GM12878 (cell line): ENCODE measurements around the gene HOMER2. TPM values are rescaled to one million over a fixed set of nuclear protein-coding genes. Genes with fewer than 3 reads are reported as not detected.

Source experiments
- ATAC-seq: fragments of 200-7000 bp; cut with Tn5 transposase; 3 replicates; pipeline ENCODE4 v1.9.1; 2020; ENCODE audit warnings: mild to moderate bottlenecking, moderate library complexity
- BruUV-seq: library from RNA; stranded (reverse); fragments of 400-500 nt; replicated peaks from 2 replicates; lab custom pipeline; 2021; lab: Mats Ljungman, UMichigan
- CTCF ChIA-PET: fragments of 300-600 bp; sonication (Branson Sonifier 250); formaldehyde crosslinking; extraction: SDS; loops from one replicate; lab custom pipeline; 2021; ENCODE audit warnings: inconsistent platforms; lab: Yijun Ruan, JAX
- POLR2A ChIA-PET: fragments of 350-600 bp; formaldehyde crosslinking; extraction: SDS; loops from one replicate; lab custom pipeline; 2021; ENCODE audit warnings: inconsistent platforms; lab: Charles Lee
- RAD21 ChIA-PET: fragments of 300-600 bp; sonication (Branson Sonifier 250); formaldehyde crosslinking; loops from one replicate; lab custom pipeline; 2023; ENCODE audit warnings: antibody characterized with exemption; ENCODE audit not compliant: unreplicated experiment; lab: Charles Lee
- SMC1A ChIA-PET: fragments of 300-600 bp; sonication (Branson Sonifier 250); formaldehyde crosslinking; loops from one replicate; lab custom pipeline; 2023; ENCODE audit not compliant: unreplicated experiment, uncharacterized antibody; lab: Charles Lee
- DNase-seq: peaks from one replicate; pipeline ENCODE4 v3.0.0-alpha.2; 2011; ENCODE audit warnings: low read depth, low spot score
- FAIRE-seq: peaks from 3 replicates; lab custom pipeline; 2011; peaks lifted over from hg19 to GRCh38; lab: Jason Lieb, UNC
- H2AFZ ChIP-seq: 2 replicates; pipeline ENCODE4 v1.6.0; 2011; ENCODE audit warnings: low read depth, low read length, control low read depth; ENCODE audit not compliant: control insufficient read depth
- H3K27ac ChIP-seq: 2 replicates; pipeline ENCODE4 v1.5.1; 2011; ENCODE audit warnings: control low read depth; ENCODE audit not compliant: control insufficient read depth, insufficient read depth
- H3K27me3 ChIP-seq, 2 experiments: replicated peaks in 1 of 2; 2 replicates each; pipeline versions ENCODE4 v1.6.0 to v1.6.1; 2011; ENCODE audit warnings: low read length in 1 of 2; ENCODE audit not compliant: control insufficient read depth in 2 of 2, insufficient read depth in 2 of 2
- H3K36me3 ChIP-seq, 2 experiments: 2 replicates each; pipeline ENCODE4 v1.5.1; 2011; ENCODE audit warnings: low read length in 1 of 2; ENCODE audit not compliant: control insufficient read depth in 2 of 2, insufficient read depth in 2 of 2
- H3K4me1 ChIP-seq: 2 replicates; pipeline ENCODE4 v1.6.1; 2011; ENCODE audit warnings: mild to moderate bottlenecking, low read length, moderate library complexity, mixed read lengths; ENCODE audit not compliant: control insufficient read depth, insufficient read depth
- H3K4me2 ChIP-seq: 2 replicates; pipeline ENCODE4 v1.6.0; 2011; ENCODE audit warnings: control low read depth; ENCODE audit not compliant: control insufficient read depth, insufficient read depth
- H3K4me3 ChIP-seq: fragments of 200-600 bp; sonication (generic); 2 replicates; pipeline ENCODE4 v1.5.1; 2016
- H3K79me2 ChIP-seq: 2 replicates; pipeline ENCODE4 v1.6.0; 2011; ENCODE audit warnings: low read length; ENCODE audit not compliant: control insufficient read depth, insufficient read depth
- H3K9ac ChIP-seq: 2 replicates; pipeline ENCODE4 v1.8.0; 2011; ENCODE audit warnings: low read length, control low read depth, mixed read lengths; ENCODE audit not compliant: control insufficient read depth, insufficient read depth
- H3K9me3 ChIP-seq: replicated peaks from 3 replicates; pipeline ENCODE4 v1.5.1; 2011; ENCODE audit warnings: mild to moderate bottlenecking, low read length; ENCODE audit not compliant: control insufficient read depth, insufficient read depth
- H4K20me1 ChIP-seq: 2 replicates; pipeline ENCODE4 v1.6.0; 2011; ENCODE audit not compliant: control insufficient read depth, insufficient read depth
- BCL11A ChIP-seq: IDR thresholded peaks from 2 replicates; pipeline ENCODE4 v1.6.1; 2011; ENCODE audit warnings: low read depth, low read length
- EGR1 ChIP-seq, 2 experiments: IDR thresholded peaks; 1 replicate in 1 of 2; 2 replicates in 1 of 2; pipeline ENCODE4 v1.6.1; 2011 to 2012; ENCODE audit warnings: low read depth in 2 of 2, low read length in 2 of 2, borderline replicate concordance in 1 of 2, mild to moderate bottlenecking in 1 of 2, moderate library complexity in 1 of 2
- FOXM1 ChIP-seq: IDR thresholded peaks from 2 replicates; pipeline ENCODE4 v1.6.1; 2012; ENCODE audit warnings: low read depth, mild to moderate bottlenecking, inconsistent platforms, low read length, moderate library complexity
- MLLT1 ChIP-seq: fragments of 450-650 bp; IDR thresholded peaks from 2 replicates; pipeline ENCODE4 v1.6.1; 2016; ENCODE audit warnings: mild to moderate bottlenecking
- MTA3 ChIP-seq: IDR thresholded peaks from 2 replicates; pipeline ENCODE4 v1.6.1; 2012; ENCODE audit warnings: low read length, inconsistent platforms, borderline replicate concordance
- RELB ChIP-seq: fragments of 450-650 bp; IDR thresholded peaks from 2 replicates; pipeline ENCODE4 v1.6.1; 2017; ENCODE audit warnings: low read depth, mild to moderate bottlenecking, moderate library complexity
- RFX5 ChIP-seq: IDR thresholded peaks from 2 replicates; pipeline ENCODE4 v1.6.1; 2011; ENCODE audit warnings: low read depth, low read length, improper control_type of control experiment
- STAT3 ChIP-seq: IDR thresholded peaks from 2 replicates; pipeline ENCODE4 v1.6.1; 2011; ENCODE audit warnings: low read depth, low read length, improper control_type of control experiment
- ZBTB4 ChIP-seq: fragments of 450-650 bp; formaldehyde crosslinking; IDR thresholded peaks from 2 replicates; pipeline ENCODE4 v1.4.0; 2022; ENCODE audit warnings: mild to moderate bottlenecking, moderate library complexity
- ZNF24 ChIP-seq: fragments of 450-650 bp; IDR thresholded peaks from 2 replicates; pipeline ENCODE4 v1.6.1; 2017; ENCODE audit warnings: antibody characterized with exemption, mild to moderate bottlenecking
- ZNF274 ChIP-seq: IDR thresholded peaks from one replicate; pipeline ENCODE4 v1.8.0; 2011; ENCODE audit not compliant: insufficient read length, insufficient read depth
- ZZZ3 ChIP-seq: IDR thresholded peaks from 2 replicates; pipeline ENCODE4 v1.6.1; 2011; ENCODE audit warnings: low read depth; ENCODE audit not compliant: control insufficient read depth, insufficient read length
- WGBS: methylation state at CpG from one replicate; pipeline ENCODE4 v1.1.6; 2016; ENCODE audit warnings: low lambda C conversion rate; ENCODE audit not compliant: insufficient replicate concordance, insufficient coverage; ENCODE audit errors: missing lambda C conversion rate; 5-methylcytosine and 5-hydroxymethylcytosine counted together
- in situ Hi-C: fragments of 300-500 bp; cut with MboI; formaldehyde crosslinking; loops from 9 replicates; pipeline ENCODE4 v1.14.3; 2018; ENCODE audit warnings: mixed read lengths
- intact Hi-C: fragments of 100-400 bp; cut with micrococcal nuclease; formaldehyde crosslinking; loops from one replicate; pipeline ENCODE4 v1.14.2; 2022; ENCODE audit not compliant: unreplicated experiment
- polyA plus RNA-seq, 11 experiments: library from polyadenylated mRNA; depleted of rRNA in 4 of 11; unstranded in 6 of 11; stranded (reverse) in 5 of 11; fragments of >200 nt; fragmentation: Nextera tagmentation in 4 of 11; fragmentation: Illumina TruSeq in 1 of 11; extraction: Ambion mirVana in 4 of 11; extraction: Trizol in 1 of 11; gene quantifications; 1 replicate in 1 of 11; 2 replicates in 10 of 11; pipeline versions ENCODE4 v1.2.1 to v1.2.3, GENCODE V29; 2011 to 2016; ENCODE audit warnings: inconsistent platforms in 2 of 11, missing spikeins in 2 of 11, low read depth in 1 of 11
- total RNA-seq, 4 experiments: library from RNA; depleted of rRNA in 3 of 4; stranded (reverse); fragments of >200 nt in 3 of 4; fragmentation: Illumina TruSeq in 1 of 4; extraction: Trizol in 1 of 4; gene quantifications; 2 replicates each; pipeline versions ENCODE4 v1.2.1 to v1.2.3, GENCODE V29; 2013 to 2021
- TF ChIP-seq, protein P1 (sequence below): fragments of 450-650 bp; IDR thresholded peaks from 2 replicates; pipeline ENCODE4 v1.6.1; 2014; ENCODE audit warnings: mild to moderate bottlenecking

The HOMER2 gene
- total and polyA plus RNA-seq, 10 of the 15 experiments (the other 5 are each of a cell fraction or from before 2014, with no cell fraction given) = 0.60 to 5.0 (median 1.8) TPM

DNA sequence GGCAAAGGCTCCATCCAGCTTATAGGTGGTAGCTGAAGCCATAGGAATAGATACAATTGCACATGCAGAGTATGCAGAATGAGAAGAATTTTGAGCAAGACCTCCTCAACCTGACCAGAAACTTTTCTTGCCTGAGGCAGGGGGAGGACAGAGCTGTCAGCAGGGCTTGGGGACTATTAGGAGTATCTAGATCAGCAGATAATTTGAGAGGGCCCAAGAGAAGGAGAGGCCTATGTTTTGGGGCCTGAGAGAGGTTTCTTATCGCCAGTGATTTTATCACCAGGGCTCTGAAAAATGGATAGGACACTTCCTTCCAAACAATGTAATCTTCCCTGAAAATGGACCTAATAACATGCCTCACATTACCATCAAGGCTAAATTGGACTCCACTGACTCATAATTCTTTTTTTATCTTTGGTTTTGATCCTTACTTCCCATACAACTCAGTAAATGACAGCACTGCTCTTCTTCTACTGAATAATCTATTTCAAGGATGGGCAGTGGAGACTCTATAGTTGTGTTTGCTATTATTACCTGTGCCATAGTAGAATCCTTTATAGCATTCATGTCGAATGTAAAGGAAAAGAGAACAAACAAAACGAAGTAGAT, 17.7 kb upstream of the HOMER2 start (continued):
- TF ChIP-seq ZNF274 (no peak), BCL11A (no peak), ZZZ3 (no peak), MLLT1 (no peak), ZBTB4 (CRISPR knock-in tag) (no peak), RFX5 (no peak), MTA3 (no peak), FOXM1 (no peak)
- TF ChIP-seq, all 136 proteins: peak for 0

DNA sequence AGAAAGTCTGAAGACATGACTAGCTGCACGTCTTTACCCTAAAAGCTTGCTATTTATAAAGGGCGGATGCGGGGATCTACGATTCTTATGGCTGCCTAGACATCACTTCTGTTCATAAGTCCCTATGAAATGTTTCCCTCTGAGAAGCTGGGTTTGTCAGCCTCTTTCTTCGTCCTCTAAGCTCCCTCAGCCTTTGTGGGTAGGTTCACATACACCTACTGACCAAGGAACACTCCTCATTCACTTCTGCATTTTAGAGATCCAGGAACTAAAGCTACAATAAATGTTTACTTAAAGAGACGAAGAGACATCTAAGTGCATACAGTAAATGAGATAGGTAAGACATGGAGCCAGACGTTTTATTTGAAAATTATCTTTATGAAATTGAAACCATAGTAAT, 16.8 kb upstream of the HOMER2 start:
- POLR2A ChIA-PET = no interaction called here
- TF ChIP-seq, protein P1, sequence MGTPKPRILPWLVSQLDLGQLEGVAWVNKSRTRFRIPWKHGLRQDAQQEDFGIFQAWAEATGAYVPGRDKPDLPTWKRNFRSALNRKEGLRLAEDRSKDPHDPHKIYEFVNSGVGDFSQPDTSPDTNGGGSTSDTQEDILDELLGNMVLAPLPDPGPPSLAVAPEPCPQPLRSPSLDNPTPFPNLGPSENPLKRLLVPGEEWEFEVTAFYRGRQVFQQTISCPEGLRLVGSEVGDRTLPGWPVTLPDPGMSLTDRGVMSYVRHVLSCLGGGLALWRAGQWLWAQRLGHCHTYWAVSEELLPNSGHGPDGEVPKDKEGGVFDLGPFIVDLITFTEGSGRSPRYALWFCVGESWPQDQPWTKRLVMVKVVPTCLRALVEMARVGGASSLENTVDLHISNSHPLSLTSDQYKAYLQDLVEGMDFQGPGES = no peak
- TF ChIP-seq RELB (no peak), ZNF24 (no peak), EGR1 (IDR thresholded peaks at IDR 0.05; ENCODE audit: borderline replicate concordance in 1 of 2, low read depth in 2 of 2, low read length in 2 of 2) (no peak), STAT3 (no peak)

More for the DNA sequence above, 16.8 kb upstream of the HOMER2 start:
- Histone ChIP-seq H3K4me2 (no peak overlapping the region), H3K9ac (no peak overlapping the region), H3K4me1 (peaks cover 13% of the 10 kb centered on the region), H3K36me3 (no peaks in the 10 kb centered on the region), H3K79me2 (no peaks in the 10 kb centered on the region), H2AFZ (no peak overlapping the region), H3K27ac (no peak overlapping the region), H3K4me3 (no peak overlapping the region), H3K27me3 (peaks cover 0 to 2% of the 10 kb centered on the region in 2 experiments; a peak in 1 of 4 replicates), H4K20me1 (no peaks in the 10 kb centered on the region; the same call in 1 of the 2 replicates), H3K9me3 (no peaks in the 10 kb centered on the region)
- in situ Hi-C loops = no loop called here
- ChIA-PET CTCF (interaction anchor here (0.9 kb wide), 1 partner anchor 438 kb away, joined by 3 read pairs; no protein-coding TSS in a partner anchor), SMC1A (interaction anchor here (0.6 to 1.2 kb wide), 3 partner anchors 30 to 68 kb away, joined by 3 to 5 read pairs (median 3); no protein-coding TSS in a partner anchor), RAD21 (no interaction called here)
- BruUV-seq = no TSS peak
- no peak for ATAC-seq
- no peak for DNase-seq
- intact Hi-C loops = no loop called here
- FAIRE-seq = no peak
- WGBS = 61% methylated on average over 7 of the region's 7 CpGs
